Ishikawa (cell line): ENCODE data around the gene KMT2D.

Experiments
- CEBPB ChIP-seq: IDR thresholded peaks from 2 replicates; pipeline ENCODE4 v1.6.1; 2012
- CREB1 ChIP-seq: IDR thresholded peaks from 2 replicates; pipeline ENCODE4 v1.6.1; 2012; ENCODE audit warnings: low read depth
- EGR1 ChIP-seq: IDR thresholded peaks from 2 replicates; pipeline ENCODE4 v1.6.1; 2012
- EP300 ChIP-seq: IDR thresholded peaks from 2 replicates; pipeline ENCODE4 v1.6.1; 2012; ENCODE audit warnings: borderline replicate concordance
- FOXM1 ChIP-seq: IDR thresholded peaks from 2 replicates; pipeline ENCODE4 v1.6.1; 2012; ENCODE audit warnings: low read depth, borderline replicate concordance
- MAX ChIP-seq: IDR thresholded peaks from 2 replicates; pipeline ENCODE4 v1.6.1; 2012
- NFIC ChIP-seq: IDR thresholded peaks from 2 replicates; pipeline ENCODE4 v1.6.1; 2012
- RAD21 ChIP-seq: IDR thresholded peaks from 2 replicates; pipeline ENCODE4 v1.6.1; 2012; ENCODE audit warnings: low read depth
- TAF1 ChIP-seq: IDR thresholded peaks from 2 replicates; pipeline ENCODE4 v1.6.1; 2012; ENCODE audit warnings: low read depth, mild to moderate bottlenecking
- TCF12 ChIP-seq: IDR thresholded peaks from 2 replicates; pipeline ENCODE4 v1.6.1; 2012; ENCODE audit warnings: low read depth
- TEAD4 ChIP-seq: IDR thresholded peaks from 2 replicates; pipeline ENCODE4 v1.6.1; 2012
- USF1 ChIP-seq: IDR thresholded peaks from 2 replicates; pipeline ENCODE4 v1.6.1; 2012
- YY1 ChIP-seq: IDR thresholded peaks from 2 replicates; pipeline ENCODE4 v1.6.1; 2012; ENCODE audit warnings: low read depth
- ZBTB7A ChIP-seq: IDR thresholded peaks from 2 replicates; pipeline ENCODE4 v1.6.1; 2012; ENCODE audit warnings: low read depth
- TF ChIP-seq, protein P1 (sequence below): IDR thresholded peaks from 2 replicates; pipeline ENCODE4 v1.6.1; 2012; ENCODE audit warnings: low read depth, mild to moderate bottlenecking

Gene KMT2D

GRCh38 chr12:49027846-49028555 is 32.6 kb downstream of the KMT2D start:
- no peak for TF ChIP-seq USF1
- TF ChIP-seq FOXM1, result no peak
- no peak for TF ChIP-seq RAD21
- no peak for TF ChIP-seq EP300
- TF ChIP-seq TAF1, result no peak
- no peak for TF ChIP-seq TCF12

- TF ChIP-seq EGR1 (no peak), TCF12 (no peak), FOXM1 (no peak), TAF1 (no peak), EP300 (no peak), RAD21 (no peak), USF1 (no peak), YY1 (no peak), CREB1 (no peak)
Observed at GRCh38 chr12:49026678-49027480, 33.7 kb downstream of the KMT2D start.

DNA sequence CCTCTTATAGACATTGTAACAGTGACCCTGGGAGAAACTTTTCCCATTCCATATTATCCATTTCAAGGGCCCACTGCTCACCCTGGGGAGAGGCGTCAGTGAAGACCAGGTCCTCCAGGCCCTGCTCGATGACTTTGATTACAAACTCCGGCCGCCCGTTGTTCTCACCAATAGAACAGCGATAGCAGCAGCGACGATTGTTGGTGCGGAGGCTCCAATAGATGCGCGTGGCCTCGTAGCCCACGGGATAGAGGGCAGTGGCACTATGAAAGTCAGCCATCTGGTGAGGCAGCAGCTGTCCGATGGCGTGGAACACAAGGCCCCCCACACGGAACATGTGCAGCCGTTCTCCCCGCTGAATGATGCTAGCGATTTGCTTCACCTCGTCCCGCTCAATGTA is 34.5 kb downstream of the KMT2D start:
- TF ChIP-seq TAF1 (no peak), USF1 (no peak), NFIC (no peak), MAX (no peak)

- TF ChIP-seq MAX, result no peak
- no peak for TF ChIP-seq RAD21
- TF ChIP-seq FOXM1, result no peak
- TF ChIP-seq, protein P1, sequence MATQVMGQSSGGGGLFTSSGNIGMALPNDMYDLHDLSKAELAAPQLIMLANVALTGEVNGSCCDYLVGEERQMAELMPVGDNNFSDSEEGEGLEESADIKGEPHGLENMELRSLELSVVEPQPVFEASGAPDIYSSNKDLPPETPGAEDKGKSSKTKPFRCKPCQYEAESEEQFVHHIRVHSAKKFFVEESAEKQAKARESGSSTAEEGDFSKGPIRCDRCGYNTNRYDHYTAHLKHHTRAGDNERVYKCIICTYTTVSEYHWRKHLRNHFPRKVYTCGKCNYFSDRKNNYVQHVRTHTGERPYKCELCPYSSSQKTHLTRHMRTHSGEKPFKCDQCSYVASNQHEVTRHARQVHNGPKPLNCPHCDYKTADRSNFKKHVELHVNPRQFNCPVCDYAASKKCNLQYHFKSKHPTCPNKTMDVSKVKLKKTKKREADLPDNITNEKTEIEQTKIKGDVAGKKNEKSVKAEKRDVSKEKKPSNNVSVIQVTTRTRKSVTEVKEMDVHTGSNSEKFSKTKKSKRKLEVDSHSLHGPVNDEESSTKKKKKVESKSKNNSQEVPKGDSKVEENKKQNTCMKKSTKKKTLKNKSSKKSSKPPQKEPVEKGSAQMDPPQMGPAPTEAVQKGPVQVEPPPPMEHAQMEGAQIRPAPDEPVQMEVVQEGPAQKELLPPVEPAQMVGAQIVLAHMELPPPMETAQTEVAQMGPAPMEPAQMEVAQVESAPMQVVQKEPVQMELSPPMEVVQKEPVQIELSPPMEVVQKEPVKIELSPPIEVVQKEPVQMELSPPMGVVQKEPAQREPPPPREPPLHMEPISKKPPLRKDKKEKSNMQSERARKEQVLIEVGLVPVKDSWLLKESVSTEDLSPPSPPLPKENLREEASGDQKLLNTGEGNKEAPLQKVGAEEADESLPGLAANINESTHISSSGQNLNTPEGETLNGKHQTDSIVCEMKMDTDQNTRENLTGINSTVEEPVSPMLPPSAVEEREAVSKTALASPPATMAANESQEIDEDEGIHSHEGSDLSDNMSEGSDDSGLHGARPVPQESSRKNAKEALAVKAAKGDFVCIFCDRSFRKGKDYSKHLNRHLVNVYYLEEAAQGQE, result no peak
- TF ChIP-seq USF1, result no peak
- TF ChIP-seq TCF12, result no peak
- TF ChIP-seq ZBTB7A, result no peak
- no peak for TF ChIP-seq YY1
- no peak for TF ChIP-seq EP300
- TF ChIP-seq TEAD4, result no peak
- no peak for TF ChIP-seq NFIC
- TF ChIP-seq CEBPB, result no peak
- TF ChIP-seq TAF1, result no peak
- no peak for TF ChIP-seq EGR1
- TF ChIP-seq CREB1, result no peak
Observed at GRCh38 chr12:49025463-49025862, 35.1 kb downstream of the KMT2D start.

DNA sequence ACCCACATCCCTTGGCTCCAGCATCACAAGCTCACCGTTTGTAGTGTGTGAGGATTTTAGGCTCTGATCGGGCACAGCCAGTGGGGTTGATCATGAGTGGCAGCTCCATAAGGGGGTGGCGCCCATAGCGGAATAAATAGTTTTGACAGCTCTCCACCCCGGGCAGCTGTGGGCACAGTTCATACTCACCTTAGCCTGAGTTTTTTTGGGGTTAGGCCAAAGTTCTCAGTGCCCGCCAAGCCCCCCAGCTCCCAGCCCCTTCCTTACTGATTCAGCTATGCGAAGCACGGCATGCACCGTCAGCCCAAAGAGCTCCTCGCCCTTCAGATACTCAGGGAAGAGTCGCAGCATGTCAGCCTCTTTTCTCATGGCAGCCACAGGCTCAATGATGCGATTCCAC is 36.1 kb downstream of the KMT2D start:
- TF ChIP-seq TAF1 (no peak), NFIC (no peak), RAD21 (no peak), ZBTB7A (no peak), YY1 (no peak)

GRCh38 chr12:49023812-49024211 is 36.8 kb downstream of the KMT2D start:
- TF ChIP-seq EGR1 (no peak), TEAD4 (no peak), ZBTB7A (no peak)

- TF ChIP-seq RAD21 (no peak), TCF12 (no peak), EGR1 (no peak), ZBTB7A (no peak), FOXM1 (no peak), YY1 (no peak)
Observed at GRCh38 chr12:49022558-49023178, 37.9 kb downstream of the KMT2D start.
